Sigmoid colon (tissue), 4 donors: ENCODE results near the gene IGF2BP2.

ENCODE experiments used
- CTCF ChIP-seq, 4 experiments: fragments of 450-650 bp in 3 of 4; fragments of 200-600 bp in 1 of 4; IDR thresholded peaks; one replicate each; pipeline ENCODE4 v1.5.1; 2016 to 2019; ENCODE audit warnings: antibody characterized with exemption in 4 of 4, mild to moderate bottlenecking in 3 of 4, moderate library complexity in 2 of 4
- POLR2AphosphoS5 ChIP-seq, 4 donors: sonication (generic); formaldehyde crosslinking; IDR thresholded peaks; one replicate each; pipeline ENCODE4 v1.6.1; 2017; ENCODE audit warnings: antibody characterized with exemption in 4 of 4

- no peak for TF ChIP-seq CTCF (IDR thresholded peaks at IDR 0.05)
- TF ChIP-seq POLR2AphosphoS5 (IDR thresholded peaks at IDR 0.05) = no peak
These were observed 2.9 kb upstream of the IGF2BP2 start for GRCh38 chr3:185827595-185828344.
